DOHH2 (cell line): ENCODE measurements around the gene CLN6.

Experiments
- H3F3A ChIP-seq: fragments of 200-600 bp; sonication (generic), shearing (Covaris generic); 2 replicates; pipeline ENCODE4 v1.6.0; 2016; ENCODE audit warnings: antibody characterized with exemption, mild to moderate bottlenecking; ENCODE audit not compliant: control insufficient read depth, insufficient read depth
- H3K27ac ChIP-seq: fragments of 200-600 bp; sonication (generic); 2 replicates; pipeline ENCODE4 v1.5.1; 2014; ENCODE audit warnings: low read depth, mild to moderate bottlenecking, low read length, moderate library complexity
- H3K27me3 ChIP-seq: fragments of 200-600 bp; sonication (generic); 2 replicates; pipeline ENCODE4 v1.6.1; 2014; ENCODE audit warnings: mild to moderate bottlenecking, low read length, mixed read lengths; ENCODE audit not compliant: control insufficient read depth
- H3K36me3 ChIP-seq: fragments of 200-600 bp; sonication (generic); 2 replicates; pipeline ENCODE4 v1.6.1; 2014; ENCODE audit warnings: mild to moderate bottlenecking, low read length, moderate library complexity, mixed read lengths; ENCODE audit not compliant: control insufficient read depth
- H3K4me1 ChIP-seq: fragments of 200-600 bp; sonication (generic); 2 replicates; pipeline ENCODE4 v1.6.1; 2014; ENCODE audit warnings: mild to moderate bottlenecking, low read length, mixed read lengths; ENCODE audit not compliant: control insufficient read depth
- H3K4me2 ChIP-seq: fragments of 200-600 bp; sonication (generic); 2 replicates; pipeline ENCODE4 v1.6.0; 2014; ENCODE audit warnings: mild to moderate bottlenecking, low read length, moderate library complexity
- H3K4me3 ChIP-seq: fragments of 200-600 bp; sonication (generic); 2 replicates; pipeline ENCODE4 v1.5.1; 2014; ENCODE audit warnings: mild to moderate bottlenecking, low read length, mixed read lengths
- H3K79me2 ChIP-seq: fragments of 200-600 bp; sonication (generic); 2 replicates; pipeline ENCODE4 v1.6.1; 2014; ENCODE audit warnings: mild to moderate bottlenecking, low read length, mixed read lengths; ENCODE audit not compliant: control insufficient read depth
- H3K9me2 ChIP-seq: fragments of 200-600 bp; sonication (generic); replicated peaks from 2 replicates; pipeline ENCODE4 v1.6.1; 2014; ENCODE audit warnings: mild to moderate bottlenecking, low read length, mixed read lengths; ENCODE audit not compliant: control insufficient read depth
- H3K9me3 ChIP-seq: fragments of 200-600 bp; sonication (generic); 2 replicates; pipeline ENCODE4 v1.6.1; 2014; ENCODE audit warnings: antibody characterized with exemption, low read length, mixed read lengths; ENCODE audit not compliant: control insufficient read depth, insufficient read depth
- H4K20me1 ChIP-seq: fragments of 200-600 bp; sonication (generic); 2 replicates; pipeline ENCODE4 v1.6.0; 2014; ENCODE audit warnings: low read depth, mild to moderate bottlenecking, antibody characterized with exemption, low read length, moderate library complexity; ENCODE audit not compliant: control insufficient read depth, insufficient read depth
- EZH2phosphoT487 ChIP-seq: fragments of 200-600 bp; sonication (generic); IDR thresholded peaks from 2 replicates; pipeline ENCODE4 v1.6.1; 2017; ENCODE audit warnings: borderline replicate concordance, mild to moderate bottlenecking, antibody characterized with exemption, low read length, moderate library complexity, mixed read lengths
- TF ChIP-seq, protein P1 (sequence below): fragments of 200-600 bp; sonication (generic); IDR thresholded peaks from one replicate; pipeline ENCODE4 v1.5.1; 2014; ENCODE audit warnings: antibody characterized with exemption, mild to moderate bottlenecking, low read depth, low read length; ENCODE audit not compliant: poor library complexity, severe bottlenecking

Gene CLN6

DNA sequence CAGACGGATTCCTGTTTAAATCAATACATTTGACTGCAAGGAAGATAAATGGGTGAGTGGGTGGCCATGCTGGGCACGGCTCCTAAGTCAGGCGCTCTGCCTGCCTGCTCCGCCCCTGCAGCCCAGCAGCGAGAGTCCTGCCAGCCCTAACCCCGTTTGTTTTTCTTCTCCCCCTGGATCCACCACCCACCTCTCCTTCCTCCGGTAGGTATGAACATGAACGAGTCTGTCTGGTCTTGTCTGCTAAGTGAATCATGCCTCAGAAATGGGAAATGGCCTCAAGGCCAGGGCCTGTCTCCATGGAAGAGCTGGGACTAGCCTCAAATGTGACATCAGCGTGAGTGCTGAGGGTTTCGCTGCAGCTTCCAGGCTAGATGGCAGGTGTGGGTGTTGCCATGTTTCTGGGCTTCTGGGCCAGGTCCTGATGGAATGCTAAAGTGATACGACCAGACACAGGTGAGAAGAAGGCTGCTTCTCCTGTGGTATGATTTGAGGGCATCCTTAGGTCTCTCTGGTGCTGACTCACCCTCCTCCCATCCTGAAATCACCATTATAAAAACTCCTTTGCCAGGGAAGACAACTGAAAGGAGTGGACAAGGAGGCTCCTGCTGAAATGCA is 42.4 kb upstream of the CLN6 start:
- Histone ChIP-seq H3K9me3 (no peaks in the 10 kb centered on the region), H3K9me2 (no peaks in the 10 kb centered on the region), H3K4me3 (no peak overlapping the region), H3K4me2 (no peak overlapping the region), H4K20me1 (no peaks in the 10 kb centered on the region), H3K4me1 (peaks cover 9% of the 10 kb centered on the region), H3K27ac (no peak overlapping the region), H3K36me3 (no peaks in the 10 kb centered on the region), H3F3A (no peaks in the 10 kb centered on the region), H3K27me3 (peaks cover 10% of the 10 kb centered on the region; the same call in 1 of the 2 replicates), H3K79me2 (no peaks in the 10 kb centered on the region)
- no peak for TF ChIP-seq EZH2phosphoT487
- TF ChIP-seq, protein P1, sequence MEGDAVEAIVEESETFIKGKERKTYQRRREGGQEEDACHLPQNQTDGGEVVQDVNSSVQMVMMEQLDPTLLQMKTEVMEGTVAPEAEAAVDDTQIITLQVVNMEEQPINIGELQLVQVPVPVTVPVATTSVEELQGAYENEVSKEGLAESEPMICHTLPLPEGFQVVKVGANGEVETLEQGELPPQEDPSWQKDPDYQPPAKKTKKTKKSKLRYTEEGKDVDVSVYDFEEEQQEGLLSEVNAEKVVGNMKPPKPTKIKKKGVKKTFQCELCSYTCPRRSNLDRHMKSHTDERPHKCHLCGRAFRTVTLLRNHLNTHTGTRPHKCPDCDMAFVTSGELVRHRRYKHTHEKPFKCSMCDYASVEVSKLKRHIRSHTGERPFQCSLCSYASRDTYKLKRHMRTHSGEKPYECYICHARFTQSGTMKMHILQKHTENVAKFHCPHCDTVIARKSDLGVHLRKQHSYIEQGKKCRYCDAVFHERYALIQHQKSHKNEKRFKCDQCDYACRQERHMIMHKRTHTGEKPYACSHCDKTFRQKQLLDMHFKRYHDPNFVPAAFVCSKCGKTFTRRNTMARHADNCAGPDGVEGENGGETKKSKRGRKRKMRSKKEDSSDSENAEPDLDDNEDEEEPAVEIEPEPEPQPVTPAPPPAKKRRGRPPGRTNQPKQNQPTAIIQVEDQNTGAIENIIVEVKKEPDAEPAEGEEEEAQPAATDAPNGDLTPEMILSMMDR, result no peak

DNA sequence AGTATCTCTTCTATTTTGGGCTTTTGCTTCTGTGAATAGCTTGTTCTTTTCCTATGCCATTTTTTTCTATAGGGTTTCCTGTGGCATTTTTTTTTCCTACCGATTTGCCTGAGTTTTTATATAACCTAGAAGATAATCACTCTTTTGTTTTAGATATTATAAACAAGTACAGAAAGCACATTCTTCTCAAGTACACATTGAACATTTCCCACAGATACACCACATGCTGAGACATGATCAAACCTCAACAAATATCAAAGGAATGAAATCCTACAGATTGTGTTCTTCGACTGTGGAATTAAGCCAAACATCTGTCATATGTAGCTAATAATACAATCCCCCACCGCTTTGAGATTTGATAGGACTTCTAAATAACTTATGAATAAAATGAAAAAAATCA is 38.9 kb upstream of the CLN6 start:
- H3K4me1 ChIP-seq, result no peaks in the 10 kb centered on the region
- no peaks in the 10 kb centered on the region for H3K79me2 ChIP-seq
- no peaks in the 10 kb centered on the region for H3K9me2 ChIP-seq
- no peak overlapping the region for H3K27ac ChIP-seq
- no peaks in the 10 kb centered on the region for H3K9me3 ChIP-seq
- H4K20me1 ChIP-seq, result no peaks in the 10 kb centered on the region
- H3K36me3 ChIP-seq, result no peaks in the 10 kb centered on the region
- H3F3A ChIP-seq, result no peaks in the 10 kb centered on the region
- no peak overlapping the region for H3K4me2 ChIP-seq
- peaks cover 29% of the 10 kb centered on the region for H3K27me3 ChIP-seq
- no peak overlapping the region for H3K4me3 ChIP-seq
- TF ChIP-seq EZH2phosphoT487, result no peak
- TF ChIP-seq, protein P1, result no peak

DNA sequence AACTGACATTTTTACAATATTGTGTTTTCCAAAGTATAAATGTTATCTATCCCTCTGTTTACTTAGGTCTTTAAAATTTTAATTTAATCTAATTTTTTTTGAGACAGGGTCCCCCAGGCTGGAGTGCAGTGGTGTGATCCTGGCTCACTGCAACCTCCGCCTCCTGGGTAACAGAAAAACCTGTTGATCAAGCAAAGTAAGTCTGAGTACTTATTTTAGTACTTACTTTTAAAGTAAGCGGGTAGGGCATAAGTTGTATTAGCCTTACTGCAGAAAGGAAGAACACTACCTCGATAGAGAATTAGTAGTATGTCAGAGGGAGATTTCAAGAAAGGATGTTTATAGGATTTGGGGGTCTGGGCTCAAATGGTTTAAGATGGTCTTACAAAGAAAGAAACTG is 36.1 kb upstream of the CLN6 start:
- TF ChIP-seq EZH2phosphoT487, result no peak
- TF ChIP-seq, protein P1, result no peak
- no peak overlapping the region for H3K4me3 ChIP-seq
- H3F3A ChIP-seq, result no peaks in the 10 kb centered on the region
- H3K4me2 ChIP-seq, result no peak overlapping the region
- H3K79me2 ChIP-seq, result no peaks in the 10 kb centered on the region
- H3K27me3 ChIP-seq, result peaks cover 36% of the 10 kb centered on the region
- no peaks in the 10 kb centered on the region for H3K36me3 ChIP-seq
- no peak overlapping the region for H3K27ac ChIP-seq
- no peaks in the 10 kb centered on the region for H3K9me3 ChIP-seq
- no peaks in the 10 kb centered on the region for H3K4me1 ChIP-seq
- H4K20me1 ChIP-seq, result no peaks in the 10 kb centered on the region
- H3K9me2 ChIP-seq, result no peaks in the 10 kb centered on the region
